ENCODE measurements around the gene KIF25.

DNA sequence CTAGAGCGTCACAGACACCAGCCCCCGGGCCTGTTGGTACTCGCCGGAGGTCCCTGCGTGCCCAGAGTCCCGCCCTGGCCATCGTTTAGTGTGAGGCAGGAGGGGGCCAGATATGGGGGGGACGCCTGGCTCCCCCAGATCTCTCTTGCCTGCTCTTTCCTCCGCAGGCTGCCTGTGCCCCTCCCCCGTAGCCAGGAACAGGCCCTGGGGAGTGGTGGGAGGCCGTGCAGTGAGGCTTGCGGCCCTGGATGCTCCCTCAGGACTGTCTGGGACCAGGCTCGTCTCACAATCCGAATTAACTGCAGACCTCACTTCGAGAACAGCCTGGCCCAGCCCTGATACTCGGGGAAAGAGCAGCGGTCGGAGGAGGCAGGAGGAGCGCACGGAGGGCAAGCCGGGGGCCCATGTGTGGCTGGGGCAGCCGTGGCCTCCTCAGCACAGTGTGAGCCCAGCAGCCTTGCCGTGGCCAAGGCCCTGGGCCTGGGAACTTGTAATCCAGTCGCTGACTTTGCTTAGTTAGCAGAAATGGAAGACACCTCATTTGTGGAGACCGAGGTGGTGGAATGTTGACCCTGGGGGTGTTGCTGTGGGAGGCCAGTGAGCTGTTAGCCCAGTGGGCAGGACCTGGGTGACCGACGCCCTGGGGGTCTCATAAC lies 52.9 kb downstream of the KIF25 start:
- TF ChIP-seq, protein P1, sequence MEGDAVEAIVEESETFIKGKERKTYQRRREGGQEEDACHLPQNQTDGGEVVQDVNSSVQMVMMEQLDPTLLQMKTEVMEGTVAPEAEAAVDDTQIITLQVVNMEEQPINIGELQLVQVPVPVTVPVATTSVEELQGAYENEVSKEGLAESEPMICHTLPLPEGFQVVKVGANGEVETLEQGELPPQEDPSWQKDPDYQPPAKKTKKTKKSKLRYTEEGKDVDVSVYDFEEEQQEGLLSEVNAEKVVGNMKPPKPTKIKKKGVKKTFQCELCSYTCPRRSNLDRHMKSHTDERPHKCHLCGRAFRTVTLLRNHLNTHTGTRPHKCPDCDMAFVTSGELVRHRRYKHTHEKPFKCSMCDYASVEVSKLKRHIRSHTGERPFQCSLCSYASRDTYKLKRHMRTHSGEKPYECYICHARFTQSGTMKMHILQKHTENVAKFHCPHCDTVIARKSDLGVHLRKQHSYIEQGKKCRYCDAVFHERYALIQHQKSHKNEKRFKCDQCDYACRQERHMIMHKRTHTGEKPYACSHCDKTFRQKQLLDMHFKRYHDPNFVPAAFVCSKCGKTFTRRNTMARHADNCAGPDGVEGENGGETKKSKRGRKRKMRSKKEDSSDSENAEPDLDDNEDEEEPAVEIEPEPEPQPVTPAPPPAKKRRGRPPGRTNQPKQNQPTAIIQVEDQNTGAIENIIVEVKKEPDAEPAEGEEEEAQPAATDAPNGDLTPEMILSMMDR (IDR thresholded peaks at IDR 0.05): no peak
- TF ChIP-seq POLR2A (IDR thresholded peaks at IDR 0.05) (no peak), POLR2AphosphoS5 (IDR thresholded peaks at IDR 0.05) (no peak), EP300 (IDR thresholded peaks at IDR 0.05) (no peak)
